ENCODE data around the gene ZBTB20.

- TF ChIP-seq CTCF (IDR thresholded peaks at IDR 0.05) (no peak), POLR2A (IDR thresholded peaks at IDR 0.05) (no peak)
These were observed 838.7 kb downstream of the ZBTB20 start for GRCh38 chr3:114308377-114308776.
